ENCODE results near the gene SCTR.

SCTR gene

GRCh38 chr2:119463136-119463535 is 61.1 kb downstream of the SCTR start:
- Histone ChIP-seq H3K27ac (ENCODE audit: low read depth, low read length, severe bottlenecking) (no peak overlapping the region), H3K4me1 (ENCODE audit: control insufficient read depth, insufficient read depth, low read length, poor library complexity, severe bottlenecking) (no peaks in the 10 kb centered on the region), H3K4me3 (ENCODE audit: extremely low read depth, insufficient read depth, low read length, poor library complexity, severe bottlenecking) (no peak overlapping the region), H3K9me3 (ENCODE audit: control insufficient read depth, low read length) (no peaks in the 10 kb centered on the region), H3K36me3 (ENCODE audit: control insufficient read depth, insufficient read depth, low read length) (no peaks in the 10 kb centered on the region)
- 79 to 94% methylated on average over 2 to 3 of the region's 4 CpGs for WGBS, 2 experiments (ENCODE audit: insufficient coverage in 2 of 2)

DNA sequence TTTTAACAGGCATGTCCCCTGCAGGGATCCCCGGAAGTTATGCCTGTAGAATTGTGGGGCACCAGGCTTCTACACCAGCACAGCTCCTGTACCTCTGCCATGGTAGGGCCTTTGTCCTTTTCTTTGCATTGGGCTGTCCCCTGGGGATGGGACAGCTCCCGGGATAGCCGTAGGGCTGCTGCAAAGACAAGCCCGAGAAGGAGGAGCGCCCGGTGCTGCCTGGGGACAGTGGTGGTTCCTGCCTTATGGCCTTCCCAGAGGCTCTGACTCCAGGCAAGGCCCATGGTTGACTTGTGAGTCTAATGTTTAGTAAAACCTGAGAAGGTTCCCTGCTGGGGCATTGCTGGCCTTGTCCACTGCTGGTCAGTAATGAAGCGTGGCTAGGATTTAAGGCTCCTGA is 61.7 kb downstream of the SCTR start:
- no peaks in the 10 kb centered on the region for H3K4me1 ChIP-seq (ENCODE audit: control insufficient read depth, insufficient read depth, low read length, poor library complexity, severe bottlenecking)
- WGBS, 2 experiments (ENCODE audit: insufficient coverage in 2 of 2) = 92 to 96% methylated on average over 7 of the region's 7 CpGs
- no peak overlapping the region for H3K27ac ChIP-seq (ENCODE audit: low read depth, low read length, severe bottlenecking)
- H3K36me3 ChIP-seq (ENCODE audit: control insufficient read depth, insufficient read depth, low read length) = no peaks in the 10 kb centered on the region
- H3K9me3 ChIP-seq (ENCODE audit: control insufficient read depth, low read length) = no peaks in the 10 kb centered on the region
- no peak overlapping the region for H3K4me3 ChIP-seq (ENCODE audit: extremely low read depth, insufficient read depth, low read length, poor library complexity, severe bottlenecking)

DNA sequence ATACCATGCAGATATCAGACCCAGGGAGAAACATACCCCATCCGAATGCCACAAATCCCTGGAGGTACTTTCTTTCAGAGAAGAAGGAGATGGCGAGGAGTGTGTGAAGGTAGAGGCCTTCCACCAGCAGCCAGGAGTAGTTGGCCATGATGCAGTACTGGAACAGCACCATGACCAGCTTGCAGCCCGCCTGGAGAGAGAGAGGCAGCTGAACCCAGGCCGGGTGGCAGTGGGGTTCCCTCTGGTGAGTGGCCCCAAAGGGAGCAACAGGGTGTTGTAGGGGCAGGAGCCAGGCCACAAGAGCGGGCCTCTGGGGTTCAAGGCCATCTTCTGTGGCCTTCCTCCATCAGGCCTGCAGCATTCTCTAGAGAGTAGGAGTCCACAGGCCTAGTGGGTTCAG is 62.5 kb downstream of the SCTR start:
- H3K27ac ChIP-seq (ENCODE audit: low read depth, low read length, severe bottlenecking) = no peak overlapping the region
- H3K36me3 ChIP-seq (ENCODE audit: control insufficient read depth, insufficient read depth, low read length) = no peaks in the 10 kb centered on the region
- H3K4me1 ChIP-seq (ENCODE audit: control insufficient read depth, insufficient read depth, low read length, poor library complexity, severe bottlenecking) = no peaks in the 10 kb centered on the region
- H3K4me3 ChIP-seq (ENCODE audit: extremely low read depth, insufficient read depth, low read length, poor library complexity, severe bottlenecking) = no peak overlapping the region
- 90 to 92% methylated on average over 4 to 5 of the region's 5 CpGs for WGBS, 2 experiments (ENCODE audit: insufficient coverage in 2 of 2)
- no peaks in the 10 kb centered on the region for H3K9me3 ChIP-seq (ENCODE audit: control insufficient read depth, low read length)

- Histone ChIP-seq H3K36me3 (ENCODE audit: control insufficient read depth, insufficient read depth, low read length) (no peaks in the 10 kb centered on the region), H3K4me3 (ENCODE audit: extremely low read depth, insufficient read depth, low read length, poor library complexity, severe bottlenecking) (no peak overlapping the region), H3K4me1 (ENCODE audit: control insufficient read depth, insufficient read depth, low read length, poor library complexity, severe bottlenecking) (peaks cover 3% of the 10 kb centered on the region), H3K9me3 (ENCODE audit: control insufficient read depth, low read length) (no peaks in the 10 kb centered on the region), H3K27ac (ENCODE audit: low read depth, low read length, severe bottlenecking) (no peak overlapping the region)
- 85 to 92% methylated on average over 2 of the region's 2 CpGs for WGBS, 2 experiments (ENCODE audit: insufficient coverage in 2 of 2)
Observed at GRCh38 chr2:119460076-119460475, 64.2 kb downstream of the SCTR start.

DNA sequence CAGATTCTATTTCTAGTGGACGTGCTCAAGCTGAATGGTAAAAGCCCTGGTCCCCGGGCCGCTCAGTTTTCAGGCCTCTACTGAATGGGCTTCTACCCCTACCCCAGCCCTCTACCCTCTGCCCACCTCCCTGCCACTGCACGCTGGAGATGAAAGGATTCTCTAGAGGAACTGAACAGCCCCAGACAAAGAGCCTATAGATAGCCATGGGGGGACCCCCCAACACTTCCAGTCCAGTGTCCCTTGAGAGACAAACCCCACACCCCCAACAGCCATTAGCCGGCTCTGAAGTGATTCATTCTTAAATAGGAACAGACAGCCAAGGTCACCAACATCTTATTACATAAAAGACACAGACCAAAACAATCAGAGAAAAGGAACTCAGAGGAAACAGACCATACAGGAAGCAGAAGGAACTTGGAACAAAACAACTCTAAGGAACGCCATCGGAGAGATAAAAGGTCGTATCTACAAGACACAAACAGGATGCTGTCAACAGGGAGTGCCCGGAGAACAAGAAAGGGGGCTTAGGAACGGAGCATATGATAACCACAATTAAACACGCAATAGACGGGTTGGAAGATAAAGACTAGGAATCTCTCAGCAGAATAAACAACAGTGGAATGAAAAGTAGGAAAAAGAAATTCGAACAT is 69.1 kb downstream of the SCTR start:
- 75 to 83% methylated on average over 7 to 10 of the region's 13 CpGs for WGBS, 2 experiments (ENCODE audit: insufficient coverage in 2 of 2)
- H3K9me3 ChIP-seq (ENCODE audit: control insufficient read depth, low read length) = no peaks in the 10 kb centered on the region
- no peak overlapping the region for H3K4me3 ChIP-seq (ENCODE audit: extremely low read depth, insufficient read depth, low read length, poor library complexity, severe bottlenecking)

GRCh38 chr2:119453972-119454593 is 70.2 kb downstream of the SCTR start:
- WGBS, 2 experiments (ENCODE audit: insufficient coverage in 2 of 2) = 80 to 81% methylated on average over 9 to 10 of the region's 12 CpGs
- Histone ChIP-seq H3K36me3 (ENCODE audit: control insufficient read depth, insufficient read depth, low read length) (no peaks in the 10 kb centered on the region), H3K4me1 (ENCODE audit: control insufficient read depth, insufficient read depth, low read length, poor library complexity, severe bottlenecking) (peaks cover 5% of the 10 kb centered on the region), H3K4me3 (ENCODE audit: extremely low read depth, insufficient read depth, low read length, poor library complexity, severe bottlenecking) (no peak overlapping the region), H3K9me3 (ENCODE audit: control insufficient read depth, low read length) (no peaks in the 10 kb centered on the region), H3K27ac (ENCODE audit: low read depth, low read length, severe bottlenecking) (no peak overlapping the region)

More for the DNA sequence above, 69.1 kb downstream of the SCTR start:
- peak overlapping the region; percentile 51 for H3K27ac ChIP-seq (ENCODE audit: low read depth, low read length, severe bottlenecking)
- no peaks in the 10 kb centered on the region for H3K36me3 ChIP-seq (ENCODE audit: control insufficient read depth, insufficient read depth, low read length)
- H3K4me1 ChIP-seq (ENCODE audit: control insufficient read depth, insufficient read depth, low read length, poor library complexity, severe bottlenecking) = peaks cover 5% of the 10 kb centered on the region

GRCh38 chr2:119451336-119452050 is 72.8 kb downstream of the SCTR start:
- no peak overlapping the region for H3K4me3 ChIP-seq (ENCODE audit: extremely low read depth, insufficient read depth, low read length, poor library complexity, severe bottlenecking)
- no peaks in the 10 kb centered on the region for H3K36me3 ChIP-seq (ENCODE audit: control insufficient read depth, insufficient read depth, low read length)
- H3K9me3 ChIP-seq (ENCODE audit: control insufficient read depth, low read length) = no peaks in the 10 kb centered on the region
- H3K27ac ChIP-seq (ENCODE audit: low read depth, low read length, severe bottlenecking) = no peak overlapping the region
- whole genome bisulfite sequencing, 2 experiments (ENCODE audit: insufficient coverage in 2 of 2) = 92 to 98% methylated on average over 4 to 8 of the region's 9 CpGs
- H3K4me1 ChIP-seq (ENCODE audit: control insufficient read depth, insufficient read depth, low read length, poor library complexity, severe bottlenecking) = peaks cover 5% of the 10 kb centered on the region

DNA sequence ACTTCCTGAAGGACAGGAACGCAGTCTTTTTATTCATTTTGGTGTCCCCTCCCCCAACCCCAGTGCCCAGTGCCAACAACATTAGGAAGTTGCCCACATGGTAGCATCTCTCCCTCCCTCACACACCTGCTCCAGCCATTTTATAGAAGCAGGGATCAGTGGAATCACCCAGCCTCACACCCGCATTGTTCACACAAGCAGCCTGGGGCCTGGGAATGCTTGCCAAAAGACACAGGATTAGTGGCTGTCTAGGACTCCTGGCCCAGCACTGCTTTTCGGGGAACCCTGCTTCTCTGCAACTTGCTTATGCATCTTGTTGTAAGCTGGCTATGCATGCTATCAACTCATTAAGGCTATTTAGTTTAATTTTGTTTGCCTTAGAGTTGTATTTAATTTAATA is 74.8 kb downstream of the SCTR start:
- H3K36me3 ChIP-seq (ENCODE audit: control insufficient read depth, insufficient read depth, low read length) = no peaks in the 10 kb centered on the region
- H3K4me3 ChIP-seq (ENCODE audit: extremely low read depth, insufficient read depth, low read length, poor library complexity, severe bottlenecking) = no peak overlapping the region
- no peak overlapping the region for H3K27ac ChIP-seq (ENCODE audit: low read depth, low read length, severe bottlenecking)
- 73 to 84% methylated on average over 2 to 3 of the region's 3 CpGs for WGBS, 2 experiments (ENCODE audit: insufficient coverage in 2 of 2)
- H3K4me1 ChIP-seq (ENCODE audit: control insufficient read depth, insufficient read depth, low read length, poor library complexity, severe bottlenecking) = no peaks in the 10 kb centered on the region
- H3K9me3 ChIP-seq (ENCODE audit: control insufficient read depth, low read length) = no peaks in the 10 kb centered on the region

DNA sequence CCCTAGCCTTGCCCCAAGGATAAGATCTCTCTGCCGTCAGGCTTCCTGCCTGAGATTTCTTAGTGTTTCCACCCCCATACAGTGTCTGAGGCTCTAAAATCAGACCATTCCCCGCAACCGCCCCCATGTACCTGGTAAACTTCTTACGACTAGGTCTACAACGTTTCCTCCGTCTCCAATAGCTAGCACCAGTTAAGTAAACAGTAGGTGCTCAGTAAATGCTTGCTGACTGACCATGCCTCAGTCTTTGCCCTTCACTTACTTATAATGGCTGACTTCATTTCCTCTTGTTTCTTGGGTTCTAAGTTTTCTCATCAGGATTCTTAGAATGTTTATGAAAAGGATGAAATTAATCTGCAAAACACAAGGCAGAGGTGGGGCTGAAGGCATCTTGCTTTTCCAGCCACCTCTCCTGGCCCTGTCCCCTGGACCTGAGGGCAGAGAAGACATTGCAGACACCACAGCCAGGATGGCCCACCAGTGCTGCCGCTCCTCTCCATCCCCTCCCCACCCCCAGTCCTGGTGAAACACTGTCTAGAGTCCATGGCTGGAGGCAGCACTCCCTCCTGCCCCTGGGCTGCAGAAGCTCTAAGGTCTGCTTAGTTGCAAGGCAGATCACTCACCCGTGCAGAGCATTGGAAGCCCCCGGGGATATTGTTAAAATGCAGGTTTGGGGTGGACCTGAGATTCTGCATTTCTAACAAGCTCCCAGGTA is 75.7 kb downstream of the SCTR start:
- H3K4me1 ChIP-seq (ENCODE audit: control insufficient read depth, insufficient read depth, low read length, poor library complexity, severe bottlenecking) = no peaks in the 10 kb centered on the region
- H3K4me3 ChIP-seq (ENCODE audit: extremely low read depth, insufficient read depth, low read length, poor library complexity, severe bottlenecking) = no peak overlapping the region
- H3K27ac ChIP-seq (ENCODE audit: low read depth, low read length, severe bottlenecking) = no peak overlapping the region
- WGBS, 2 experiments (ENCODE audit: insufficient coverage in 2 of 2) = 79 to 89% methylated on average over 7 to 8 of the region's 9 CpGs
- no peaks in the 10 kb centered on the region for H3K9me3 ChIP-seq (ENCODE audit: control insufficient read depth, low read length)
- no peaks in the 10 kb centered on the region for H3K36me3 ChIP-seq (ENCODE audit: control insufficient read depth, insufficient read depth, low read length)

- H3K27ac ChIP-seq (ENCODE audit: low read depth, low read length, severe bottlenecking) = no peak overlapping the region
- 96% methylated on average over 4 to 6 of the region's 9 CpGs for WGBS, 2 experiments (ENCODE audit: insufficient coverage in 2 of 2)
- H3K36me3 ChIP-seq (ENCODE audit: control insufficient read depth, insufficient read depth, low read length) = no peaks in the 10 kb centered on the region
- H3K4me1 ChIP-seq (ENCODE audit: control insufficient read depth, insufficient read depth, low read length, poor library complexity, severe bottlenecking) = no peaks in the 10 kb centered on the region
- H3K4me3 ChIP-seq (ENCODE audit: extremely low read depth, insufficient read depth, low read length, poor library complexity, severe bottlenecking) = no peak overlapping the region
- no peaks in the 10 kb centered on the region for H3K9me3 ChIP-seq (ENCODE audit: control insufficient read depth, low read length)
Observed at GRCh38 chr2:119446037-119446436, 78.2 kb downstream of the SCTR start.
